ENCODE measurements around the gene FBN1. TPM values are rescaled to one million over a fixed set of nuclear protein-coding genes. Genes with fewer than 3 reads are reported as not detected.

The FBN1 gene
- total and polyA plus RNA-seq, 2 donors (not counting 3 experiments of a cell fraction or from before 2014, with no cell fraction given) = 107 to 111 TPM

GRCh38 chr15:48456134-48456533 lies 189.4 kb downstream of the FBN1 start:
- Histone ChIP-seq H3K4me2 (ENCODE audit: insufficient read depth, low read length) (no peak overlapping the region), H2AFZ (ENCODE audit: low read depth, low read length) (no peak overlapping the region), H3K36me3 (ENCODE audit: control insufficient read depth in 2 of 2, extremely low read depth in 1 of 2, insufficient read depth in 2 of 2, low read length in 2 of 2) (peaks cover 3 to 33% of the 10 kb centered on the region in 2 experiments), H3K9ac (replicated peaks; ENCODE audit: extremely low read depth, insufficient read depth, low read length) (no peak overlapping the region), H4K20me1 (replicated peaks; ENCODE audit: control insufficient read depth, extremely low read depth, insufficient read depth, low read length) (no peaks in the 10 kb centered on the region), H3K9me1 (replicated peaks; ENCODE audit: control insufficient read depth, extremely low read depth, insufficient read depth, low read length) (no peaks in the 10 kb centered on the region), H3K27me3 (ENCODE audit: control insufficient read depth in 2 of 2, insufficient read depth in 2 of 2, low read length in 2 of 2) (no peaks in the 10 kb centered on the region), H3K27ac (ENCODE audit: insufficient read depth, low read depth, low read length) (no peak overlapping the region), H3K9me3 (replicated peaks; ENCODE audit: control insufficient read depth, insufficient read depth, low read length) (no peaks in the 10 kb centered on the region), H3K4me1 (ENCODE audit: control insufficient read depth, extremely low read depth, insufficient read depth, low read length) (peaks cover 28% of the 10 kb centered on the region), H3K4me3 (replicated peaks in 1 of 3; ENCODE audit: insufficient read depth in 1 of 3, low read depth in 1 of 3, low read length in 3 of 3) (no peak overlapping the region), H3K79me2 (ENCODE audit: control insufficient read depth, insufficient read depth, low read length) (no peaks in the 10 kb centered on the region)
- POLR2A ChIA-PET = no interaction called here
- intact Hi-C loops (cut with micrococcal nuclease) (no loop called here), dilution Hi-C loops (cut with MboI; ENCODE audit: extremely low pct_ligation_motif_present, low sequenced_read_pairs) (no loop called here)
- DNase-seq (ENCODE audit: low read depth, low spot score) (no peak), FAIRE-seq (no peak)
- TF ChIP-seq GATA2 (IDR thresholded peaks at IDR 0.05; ENCODE audit: insufficient read depth, insufficient read length, low read depth, low read length) = no peak
- no peak for TF ChIP-seq FOS (IDR thresholded peaks at IDR 0.05; ENCODE audit: borderline replicate concordance, insufficient read depth, low read length)
- TF ChIP-seq MAX (IDR thresholded peaks at IDR 0.05; ENCODE audit: insufficient read depth, insufficient read length) = no peak
- CTCF ChIA-PET = no interaction called here
- BruUV-seq (replicated peaks) = no TSS peak

GRCh38 chr15:48451736-48452135 lies 193.8 kb downstream of the FBN1 start:
- dilution Hi-C loops (cut with MboI; ENCODE audit: extremely low pct_ligation_motif_present, low sequenced_read_pairs) (no loop called here), intact Hi-C loops (cut with micrococcal nuclease) (loop anchor here (1.0 to 5.0 kb wide), 6 partner anchors 58 to 361 kb away; partner anchors contain the start of genes CEP152 and FBN1)
- Histone ChIP-seq H3K4me3 (replicated peaks in 1 of 3; ENCODE audit: insufficient read depth in 1 of 3, low read depth in 1 of 3, low read length in 3 of 3) (peak overlapping the region in 1 of 3 experiments; percentile 3), H3K79me2 (ENCODE audit: control insufficient read depth, insufficient read depth, low read length) (no peaks in the 10 kb centered on the region), H3K4me2 (ENCODE audit: insufficient read depth, low read length) (peak overlapping the region; percentile 82), H3K9me3 (replicated peaks; ENCODE audit: control insufficient read depth, insufficient read depth, low read length) (no peaks in the 10 kb centered on the region), H3K4me1 (ENCODE audit: control insufficient read depth, extremely low read depth, insufficient read depth, low read length) (peaks cover 38% of the 10 kb centered on the region), H2AFZ (ENCODE audit: low read depth, low read length) (no peak overlapping the region), H3K9ac (replicated peaks; ENCODE audit: extremely low read depth, insufficient read depth, low read length) (peak overlapping the region; percentile 2), H4K20me1 (replicated peaks; ENCODE audit: control insufficient read depth, extremely low read depth, insufficient read depth, low read length) (no peaks in the 10 kb centered on the region), H3K27ac (ENCODE audit: insufficient read depth, low read depth, low read length) (peak overlapping the region; percentile 56), H3K27me3 (ENCODE audit: control insufficient read depth in 2 of 2, insufficient read depth in 2 of 2, low read length in 2 of 2) (no peaks in the 10 kb centered on the region), H3K9me1 (replicated peaks; ENCODE audit: control insufficient read depth, extremely low read depth, insufficient read depth, low read length) (no peaks in the 10 kb centered on the region), H3K36me3 (ENCODE audit: control insufficient read depth in 2 of 2, extremely low read depth in 1 of 2, insufficient read depth in 2 of 2, low read length in 2 of 2) (peaks cover 2 to 22% of the 10 kb centered on the region in 2 experiments)
- no peak for TF ChIP-seq EZH2 (IDR thresholded peaks at IDR 0.05; ENCODE audit: borderline replicate concordance, low read depth, low read length, severe bottlenecking)
- no peak for TF ChIP-seq POLR2A (IDR thresholded peaks at IDR 0.05; ENCODE audit: low read depth, low read length)
- TF ChIP-seq, protein P1, sequence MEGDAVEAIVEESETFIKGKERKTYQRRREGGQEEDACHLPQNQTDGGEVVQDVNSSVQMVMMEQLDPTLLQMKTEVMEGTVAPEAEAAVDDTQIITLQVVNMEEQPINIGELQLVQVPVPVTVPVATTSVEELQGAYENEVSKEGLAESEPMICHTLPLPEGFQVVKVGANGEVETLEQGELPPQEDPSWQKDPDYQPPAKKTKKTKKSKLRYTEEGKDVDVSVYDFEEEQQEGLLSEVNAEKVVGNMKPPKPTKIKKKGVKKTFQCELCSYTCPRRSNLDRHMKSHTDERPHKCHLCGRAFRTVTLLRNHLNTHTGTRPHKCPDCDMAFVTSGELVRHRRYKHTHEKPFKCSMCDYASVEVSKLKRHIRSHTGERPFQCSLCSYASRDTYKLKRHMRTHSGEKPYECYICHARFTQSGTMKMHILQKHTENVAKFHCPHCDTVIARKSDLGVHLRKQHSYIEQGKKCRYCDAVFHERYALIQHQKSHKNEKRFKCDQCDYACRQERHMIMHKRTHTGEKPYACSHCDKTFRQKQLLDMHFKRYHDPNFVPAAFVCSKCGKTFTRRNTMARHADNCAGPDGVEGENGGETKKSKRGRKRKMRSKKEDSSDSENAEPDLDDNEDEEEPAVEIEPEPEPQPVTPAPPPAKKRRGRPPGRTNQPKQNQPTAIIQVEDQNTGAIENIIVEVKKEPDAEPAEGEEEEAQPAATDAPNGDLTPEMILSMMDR (IDR thresholded peaks at IDR 0.05; ENCODE audit: extremely low read depth in 1 of 2, insufficient read depth in 1 of 2, low read depth in 1 of 2, low read length in 2 of 2) = no peak
- no peak for TF ChIP-seq FOS (IDR thresholded peaks at IDR 0.05; ENCODE audit: borderline replicate concordance, insufficient read depth, low read length)
- no peak for TF ChIP-seq GATA2 (IDR thresholded peaks at IDR 0.05; ENCODE audit: insufficient read depth, insufficient read length, low read depth, low read length)
- no peak for TF ChIP-seq MYC (IDR thresholded peaks at IDR 0.05; ENCODE audit: low read depth, low read length)
- TF ChIP-seq JUN (IDR thresholded peaks at IDR 0.05; ENCODE audit: borderline replicate concordance, insufficient read depth, insufficient read length, low read depth) = no peak
- no peak for TF ChIP-seq POLR2AphosphoS5 (IDR thresholded peaks at IDR 0.05; ENCODE audit: insufficient read depth, low read depth, low read length)
- TF ChIP-seq MAX (IDR thresholded peaks at IDR 0.05; ENCODE audit: insufficient read depth, insufficient read length) = no peak
- CTCF ChIA-PET = interaction anchor here (1.0 to 3.3 kb wide), 3 partner anchors 49 to 94 kb away, joined by 3 to 31 read pairs (median 4); no protein-coding TSS in a partner anchor
- peak; percentile 89 for DNase-seq (ENCODE audit: low read depth, low spot score)
- no peak for FAIRE-seq
- POLR2A ChIA-PET = no interaction called here
- BruUV-seq (replicated peaks) = no TSS peak

Data from endothelial cell of umbilical vein (primary cell).